ENCODE measurements around the gene NRTN. TPM values are rescaled to one million over a fixed set of nuclear protein-coding genes. Genes with fewer than 3 reads are reported as not detected.

Gene NRTN
- total and polyA plus RNA-seq, 2 of the 13 experiments (the other 11 are each of a cell fraction or from before 2014, with no cell fraction given) = 4.1 to 5.3 TPM

GRCh38 chr19:5805462-5806132 is 730 bp downstream of the NRTN start (continued):
- TF ChIP-seq ZNF142 (CRISPR knock-in tag; IDR thresholded peaks at IDR 0.05) (no peak), PRDM15 (CRISPR knock-in tag; IDR thresholded peaks at IDR 0.05) (no peak), AGO2 (optimal IDR thresholded peaks at IDR 0.05; ENCODE audit: low read depth, low read length) (peak; percentile 42), ZNF441 (CRISPR knock-in tag; IDR thresholded peaks at IDR 0.05; ENCODE audit: borderline replicate concordance) (no peak), ZNF746 (CRISPR knock-in tag; IDR thresholded peaks at IDR 0.05) (peak; percentile 55), SIN3A (IDR thresholded peaks at IDR 0.05; ENCODE audit: borderline replicate concordance, low read depth, low read length) (no peak), U2AF2 (IDR thresholded peaks at IDR 0.05; ENCODE audit: low read depth, low read length) (no peak), TCF12 (IDR thresholded peaks at IDR 0.05) (no peak), TCF12 (CRISPR knock-in tag; IDR thresholded peaks at IDR 0.05) (0 out of 2 replicates have a peak, but pooled peaks have one; percentile 61), MLLT10 (CRISPR knock-in tag; IDR thresholded peaks at IDR 0.05) (no peak), YY1 (IDR thresholded peaks at IDR 0.05; ENCODE audit: insufficient read depth, insufficient replicate concordance, low read depth, low read length) (peak; percentile 51), TBX2 (CRISPR knock-in tag; IDR thresholded peaks at IDR 0.05; ENCODE audit: borderline replicate concordance) (peak; percentile 79), TRAFD1 (CRISPR knock-in tag; IDR thresholded peaks at IDR 0.05; ENCODE audit: borderline replicate concordance) (no peak), MEIS1 (CRISPR knock-in tag; IDR thresholded peaks at IDR 0.05; ENCODE audit: borderline replicate concordance) (no peak), RFXAP (CRISPR knock-in tag; IDR thresholded peaks at IDR 0.05; ENCODE audit: borderline replicate concordance) (no peak), ZFP36 (IDR thresholded peaks at IDR 0.05; ENCODE audit: borderline replicate concordance, low read depth, low read length, partially characterized antibody) (no peak), SSRP1 (CRISPR knock-in tag; IDR thresholded peaks at IDR 0.05) (0 out of 2 replicates have a peak, but pooled peaks have one; percentile 27)
